HL-60/S4 (cell line): Measurements from ENCODE around the gene SEC24B.
"Not testable (repeated sequence)": the region's sequence is repeated elsewhere in the genome, so short reads cannot be mapped to it uniquely, and the experiment has no call there.

Experiments used
- in situ Hi-C: fragments of 300-500 bp; cut with MboI; formaldehyde crosslinking; loops from 2 replicates; pipeline ENCODE4 v1.14.3; 2022; ENCODE audit warnings: low sequenced_read_pairs

SEC24B gene

DNA sequence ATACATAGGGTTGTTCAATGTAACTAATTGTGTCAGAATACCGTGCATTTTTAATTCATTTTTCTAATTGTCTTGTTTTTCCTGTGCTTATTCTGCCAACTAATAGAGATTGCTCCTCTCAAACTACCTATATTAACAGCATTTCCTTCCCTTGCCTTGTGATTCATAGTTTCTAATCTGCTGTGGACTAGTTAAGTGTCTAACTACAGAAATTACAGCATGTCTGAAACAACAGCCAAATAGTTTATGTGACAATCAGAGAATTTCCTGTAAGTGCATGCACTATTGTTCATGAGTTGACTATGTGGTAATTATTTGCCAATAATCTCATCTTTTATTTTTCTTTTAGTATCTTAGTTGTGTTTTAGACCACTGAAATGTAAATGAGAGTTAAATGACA is 4.1 kb upstream of the SEC24B start:
- in situ Hi-C loops: loop anchor here (10.0 to 25.0 kb wide), 3 partner anchors 375 to 1083 kb away; partner anchors contain the start of gene CFI

GRCh38 chr4:109432203-109432602 is 1.4 kb upstream of the SEC24B start:
- in situ Hi-C loops: loop anchor here (25.0 kb wide), 1 partner anchor 1080 kb away; no protein-coding TSS in a partner anchor

DNA sequence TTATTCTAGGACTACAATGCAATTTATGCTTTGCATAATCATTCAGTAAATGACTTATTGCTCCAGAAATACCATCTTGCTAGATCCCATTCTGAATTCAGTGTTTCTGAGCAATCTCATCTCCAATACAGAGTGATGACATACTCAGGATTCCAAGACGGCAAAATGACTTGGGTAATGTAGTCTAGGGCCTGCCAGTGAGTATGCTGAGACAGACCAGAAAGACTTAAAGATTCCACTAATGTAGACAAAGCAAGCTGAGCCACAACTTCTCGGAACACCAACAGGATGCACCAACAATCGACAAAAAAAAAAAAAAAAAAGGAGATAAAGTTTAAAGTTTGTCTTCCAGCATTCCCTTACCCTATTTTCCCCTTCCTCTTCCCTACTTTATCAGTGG is 919 bp upstream of the SEC24B start:
- in situ Hi-C loops: loop anchor here (25.0 kb wide), 1 partner anchor 1080 kb away; no protein-coding TSS in a partner anchor

GRCh38 chr4:109434007-109434971 is 674 bp downstream of the SEC24B start:
- in situ Hi-C loops: loop anchor here (25.0 kb wide), 1 partner anchor 1078 kb away; no protein-coding TSS in a partner anchor

- in situ Hi-C loops: loop anchor here (25.0 kb wide), 1 partner anchor 1077 kb away; no protein-coding TSS in a partner anchor
Measured at GRCh38 chr4:109435635-109436034, 2.0 kb downstream of the SEC24B start.

GRCh38 chr4:109436504-109436903 is 2.9 kb downstream of the SEC24B start:
- in situ Hi-C loops: loop anchor here (25.0 kb wide), 1 partner anchor 1076 kb away; no protein-coding TSS in a partner anchor

DNA sequence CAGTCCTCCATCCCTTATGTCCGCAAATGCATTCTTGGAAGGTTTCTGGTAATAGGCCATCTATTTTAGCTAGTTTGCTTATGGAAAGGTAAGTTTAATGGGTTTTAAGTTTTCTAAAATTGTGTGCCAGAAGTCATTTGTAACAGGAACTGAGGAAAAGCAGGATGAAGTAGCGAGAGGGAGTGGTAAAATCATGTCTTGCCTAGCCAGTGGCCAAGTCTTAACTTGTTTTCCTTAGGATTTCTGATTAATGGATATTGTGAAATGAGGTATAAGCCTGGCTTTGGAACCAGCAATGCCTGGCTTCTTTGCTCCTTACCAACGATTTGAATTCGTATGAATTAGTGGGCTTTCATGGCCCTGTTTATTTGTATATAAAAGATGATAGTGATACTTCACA is 7.3 kb downstream of the SEC24B start:
- in situ Hi-C loops: loop anchor here (25.0 kb wide), 1 partner anchor 1071 kb away; no protein-coding TSS in a partner anchor

DNA sequence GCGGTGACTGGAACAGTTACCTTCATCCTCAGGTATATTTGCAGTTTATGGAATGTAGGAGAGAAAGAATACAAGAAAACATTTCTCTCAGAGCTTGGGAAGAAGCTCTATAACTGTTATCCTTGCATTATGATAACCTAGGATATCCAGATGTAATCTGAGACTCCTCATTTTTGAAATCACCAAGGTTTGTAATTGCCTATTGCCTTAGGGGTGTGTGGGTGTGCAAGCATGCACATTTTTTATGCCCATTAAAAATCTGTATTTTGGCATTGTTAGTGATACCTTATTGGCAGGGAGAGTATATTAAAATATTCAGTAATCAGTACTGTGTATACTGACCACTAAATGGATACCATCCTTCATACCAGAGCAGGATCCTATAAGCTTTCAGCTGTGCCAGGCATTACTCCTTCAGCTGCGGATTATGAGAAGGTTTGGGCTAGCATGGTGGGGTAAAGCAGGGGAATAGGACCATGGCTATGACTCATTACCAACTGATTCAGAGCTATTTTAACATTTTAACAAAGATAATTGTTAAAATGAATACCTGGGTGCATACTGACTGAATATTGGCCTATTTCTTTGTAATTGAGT is 8.3 kb downstream of the SEC24B start:
- in situ Hi-C loops: loop anchor here (25.0 kb wide), 1 partner anchor 1070 kb away; no protein-coding TSS in a partner anchor

DNA sequence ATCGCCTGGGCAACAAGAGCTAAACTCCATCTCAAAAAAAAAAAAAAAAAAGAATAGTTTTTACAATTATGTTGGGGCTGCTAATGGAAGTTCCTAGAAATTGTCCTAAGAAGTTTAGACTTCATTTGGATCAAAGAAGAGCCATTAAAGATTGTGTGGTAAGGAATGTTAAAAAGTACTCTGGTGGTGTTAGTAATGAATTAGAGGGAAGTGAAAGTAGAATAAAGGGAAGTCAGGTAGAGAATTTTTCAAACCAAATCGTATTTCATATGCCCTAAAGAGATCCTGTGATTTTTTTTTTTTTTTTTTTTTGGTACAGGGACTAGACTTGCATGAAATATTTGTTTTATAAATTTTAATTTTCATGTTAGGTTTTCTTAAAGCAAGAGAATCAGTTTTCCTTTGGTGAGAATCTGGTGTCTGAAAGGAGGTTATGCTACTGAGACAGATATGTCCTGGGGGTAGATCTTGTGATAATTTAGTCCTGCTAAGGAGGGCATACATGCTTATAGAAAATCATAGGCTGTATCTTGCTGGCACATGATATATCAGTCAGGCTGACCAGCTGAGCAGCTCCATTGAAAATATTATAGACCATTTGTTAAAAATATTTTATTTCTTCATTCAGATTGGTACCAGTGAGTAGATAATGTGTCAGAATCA is 10.7 kb downstream of the SEC24B start:
- in situ Hi-C loops: loop anchor here (25.0 kb wide), 1 partner anchor 1068 kb away; no protein-coding TSS in a partner anchor

GRCh38 chr4:109447278-109447677 is 13.7 kb downstream of the SEC24B start:
- in situ Hi-C loops: loop anchor here (25.0 kb wide), 1 partner anchor 1065 kb away; no protein-coding TSS in a partner anchor

DNA sequence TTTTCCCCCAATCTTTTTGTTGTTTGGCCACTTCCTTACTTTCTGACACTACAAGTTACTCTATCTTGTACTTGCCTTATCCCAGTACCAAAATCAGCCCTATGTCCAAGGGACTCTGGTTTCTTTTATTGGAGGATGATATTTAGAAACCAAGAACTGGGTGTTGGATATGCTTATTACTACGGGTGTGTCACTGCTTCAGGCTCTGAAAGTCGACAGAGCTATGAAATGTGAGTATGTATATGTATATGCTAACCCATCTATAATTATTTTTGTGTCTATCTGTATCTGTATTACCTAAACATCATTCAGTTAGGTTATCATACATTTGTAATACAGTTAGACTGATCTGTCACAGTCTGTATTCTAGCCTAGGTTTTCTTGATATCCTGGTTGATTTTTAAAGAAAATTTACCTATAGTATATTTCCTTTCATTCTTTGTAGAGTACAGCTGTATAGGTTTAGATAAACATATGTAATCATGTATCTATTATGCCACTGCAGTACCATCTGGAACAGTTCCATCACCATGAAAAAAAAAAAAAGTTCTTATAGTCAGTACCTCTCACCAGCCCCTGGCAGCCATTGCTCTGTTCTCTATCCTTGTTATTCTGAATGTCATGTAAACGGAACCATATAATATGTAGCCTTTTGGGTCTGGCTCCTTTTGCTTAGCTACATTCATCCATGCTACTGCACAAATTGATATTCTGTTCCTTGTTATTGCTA is 18.1 kb downstream of the SEC24B start:
- in situ Hi-C loops: no loop called here

GRCh38 chr4:109453110-109453509 is 19.5 kb downstream of the SEC24B start:
- in situ Hi-C loops: not testable (repeated sequence)

- in situ Hi-C loops: no loop called here
Measured at GRCh38 chr4:109462297-109462696, 28.7 kb downstream of the SEC24B start.

DNA sequence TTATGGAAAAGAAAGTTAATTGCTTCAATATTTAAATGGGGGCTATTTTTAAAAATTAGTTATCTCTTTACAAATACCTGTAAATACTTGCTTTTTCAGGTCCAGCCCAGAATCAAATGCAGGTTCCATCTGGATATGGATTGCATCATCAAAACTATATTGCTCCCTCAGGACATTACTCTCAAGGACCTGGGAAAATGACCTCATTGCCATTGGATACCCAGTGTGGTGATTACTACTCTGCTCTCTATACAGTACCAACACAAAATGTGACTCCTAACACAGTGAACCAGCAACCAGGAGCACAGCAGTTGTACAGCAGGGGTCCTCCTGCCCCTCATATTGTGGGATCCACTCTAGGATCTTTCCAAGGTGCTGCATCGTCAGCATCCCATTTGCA is 29.2 kb downstream of the SEC24B start:
- in situ Hi-C loops: no loop called here

- in situ Hi-C loops: no loop called here
Measured at GRCh38 chr4:109465069-109465468, 31.5 kb downstream of the SEC24B start.

DNA sequence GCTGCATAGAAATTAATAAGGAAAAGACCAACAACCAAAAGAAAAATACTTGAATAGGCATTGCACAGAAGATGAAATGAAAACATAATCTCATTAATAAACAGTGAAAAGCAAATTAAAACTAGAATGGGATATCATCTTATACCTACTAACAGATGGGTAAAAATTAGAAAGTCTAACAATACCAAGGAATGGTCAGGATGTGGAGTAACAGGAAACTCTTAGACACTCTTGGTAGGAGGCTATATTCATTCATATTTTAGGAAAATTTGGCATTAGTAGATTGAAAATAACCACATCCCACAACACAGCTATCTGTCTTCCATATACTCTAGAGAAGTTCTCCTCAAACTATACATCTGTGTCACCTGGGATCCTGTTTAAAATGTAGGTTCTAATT is 36.3 kb downstream of the SEC24B start:
- in situ Hi-C loops: no loop called here

GRCh38 chr4:109472343-109472761 is 38.7 kb downstream of the SEC24B start:
- in situ Hi-C loops: no loop called here

DNA sequence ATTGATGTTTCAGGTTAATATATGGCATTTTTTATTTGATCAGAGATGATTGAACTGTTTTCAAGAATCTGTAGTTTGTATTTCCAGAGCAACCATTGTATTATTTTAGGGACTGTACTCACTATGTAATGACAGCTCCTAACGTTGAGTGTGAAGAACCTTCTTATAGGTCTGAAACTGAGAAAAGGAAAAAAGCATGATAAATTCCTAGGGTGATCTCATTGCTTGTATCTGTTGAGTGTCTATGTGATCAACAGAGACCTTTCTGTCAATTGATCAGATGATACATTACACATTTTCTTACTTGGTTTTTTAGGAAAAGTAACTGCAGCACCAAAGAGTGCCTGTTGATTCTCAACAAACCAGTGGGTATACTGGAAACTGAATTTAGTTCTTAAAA is 40.2 kb downstream of the SEC24B start:
- in situ Hi-C loops: no loop called here

- in situ Hi-C loops: no loop called here
Measured at GRCh38 chr4:109486007-109486406, 52.4 kb downstream of the SEC24B start.

GRCh38 chr4:109494563-109494962 is 60.9 kb downstream of the SEC24B start:
- in situ Hi-C loops: no loop called here
